K562 treated with DMSO at 1 percent for 24 hours (cell line): Measurements from ENCODE around the gene STX7. TPM values are rescaled to one million over a fixed set of nuclear protein-coding genes. Genes with fewer than 3 reads are reported as not detected.

Experiments
- total RNA-seq: library from RNA; unstranded; fragments of 300-600 nt; gene quantifications from 2 replicates; pipeline ENCODE4 v1.2.3, GENCODE V29; 2022; ENCODE audit warnings: low read depth; ENCODE audit not compliant: insufficient read depth

STX7 gene, protein sequence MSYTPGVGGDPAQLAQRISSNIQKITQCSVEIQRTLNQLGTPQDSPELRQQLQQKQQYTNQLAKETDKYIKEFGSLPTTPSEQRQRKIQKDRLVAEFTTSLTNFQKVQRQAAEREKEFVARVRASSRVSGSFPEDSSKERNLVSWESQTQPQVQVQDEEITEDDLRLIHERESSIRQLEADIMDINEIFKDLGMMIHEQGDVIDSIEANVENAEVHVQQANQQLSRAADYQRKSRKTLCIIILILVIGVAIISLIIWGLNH
- total RNA-seq, result 19.6 and 20.1 TPM in 2 replicates

DNA sequence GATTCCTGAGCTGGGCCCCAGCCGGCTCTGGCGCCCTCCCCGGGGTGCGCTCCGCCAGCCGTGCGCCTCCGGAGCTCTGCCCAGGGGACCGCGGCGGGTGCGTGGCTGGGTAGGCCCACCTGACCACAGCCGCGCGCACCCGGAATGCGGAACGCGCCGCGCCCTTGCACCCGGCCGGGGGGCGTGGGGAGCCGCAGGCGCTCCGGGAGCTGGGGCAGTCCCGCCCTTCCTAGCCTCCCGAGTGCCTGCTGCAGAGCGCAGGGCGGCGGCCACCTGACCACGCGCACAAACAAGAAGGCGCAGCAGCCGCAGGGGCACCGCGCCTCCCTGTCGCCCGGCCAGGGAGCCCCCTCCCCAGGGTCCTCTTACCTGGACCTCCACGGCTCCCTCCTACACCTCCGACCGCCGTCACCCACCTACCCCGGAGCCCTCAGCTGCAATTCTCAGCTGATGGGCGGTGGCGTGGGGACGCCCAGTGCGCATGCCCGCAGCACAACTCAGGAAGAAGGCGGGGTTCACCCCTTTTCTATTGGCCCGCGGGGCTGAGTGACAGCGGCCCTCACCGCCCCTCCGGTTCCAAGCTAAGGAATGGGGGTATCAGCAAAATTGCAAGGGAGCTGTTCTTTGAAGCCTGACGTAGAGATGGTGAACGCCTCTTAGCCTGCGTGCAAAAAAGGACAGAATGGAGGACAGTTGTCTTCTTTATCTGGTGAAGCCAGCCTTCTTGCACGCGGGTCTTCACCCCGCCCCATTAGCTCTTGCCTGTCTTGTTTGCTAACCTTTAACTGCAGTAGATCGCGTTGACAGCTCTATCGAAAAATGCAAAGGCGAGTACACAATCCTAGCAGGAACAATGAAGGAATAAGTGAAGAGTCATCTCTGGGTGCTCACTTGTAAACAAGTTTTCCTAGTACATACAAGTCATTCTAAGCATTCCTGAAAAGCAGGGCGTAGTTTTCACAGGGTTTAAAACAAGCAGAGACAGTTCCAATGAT is at the start of gene STX7:
Gene STX7, minus strand, starts transcription at position 479 of the 995 bp plus-strand sequence. CDS start 9,586 bp downstream, outside the sequence.

GRCh38 chr6:132552372-132552771 is 39.5 kb upstream of the STX7 start, which contains the start of gene TAAR8:
TSS of gene TAAR8 (plus strand) at chr6:132552672. CDS start at chr6:132552693, 21 bp downstream.

DNA sequence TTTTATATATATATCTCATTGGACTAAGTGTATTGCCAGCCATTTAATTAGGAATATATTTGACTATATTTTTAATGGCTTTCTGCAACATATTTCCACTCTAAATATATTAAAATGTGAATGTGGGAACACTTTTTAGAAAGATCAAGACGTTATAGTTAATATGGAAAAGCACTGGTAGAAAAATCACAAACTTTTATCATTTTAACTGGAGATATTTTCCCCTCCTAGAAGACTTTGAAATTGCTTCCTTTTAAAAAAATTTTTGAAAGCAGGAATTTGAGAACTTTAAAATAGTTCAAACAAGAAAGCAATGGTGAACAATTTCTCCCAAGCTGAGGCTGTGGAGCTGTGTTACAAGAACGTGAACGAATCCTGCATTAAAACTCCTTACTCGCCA is 25.1 kb upstream of the STX7 start, which contains the start of gene TAAR9:
Gene TAAR9, plus strand, starts transcription at position 301 of the 400 bp plus-strand sequence. Its CDS starts 13 bp downstream, at position 314.

GRCh38 chr6:132400883-132401617 is 111.9 kb downstream of the STX7 start, which contains the start of gene MOXD1:
TSS of gene MOXD1 (minus strand) at chr6:132401475. CDS start at chr6:132401426, 49 bp downstream.

Other genes with a start within 250 kb of the STX7 start
- gene MOXD1, start 111.6 kb downstream of the STX7 start, total RNA-seq, result not detected in 2 replicates
- gene TAAR9, start 25.2 kb upstream of the STX7 start, total RNA-seq, result not detected in 2 replicates
- not detected in 2 replicates for gene TAAR8, start 39.6 kb upstream of the STX7 start, total RNA-seq
- gene TAAR6, start 57.2 kb upstream of the STX7 start, total RNA-seq, result not detected in 2 replicates
- not detected in 2 replicates for gene TAAR5, start 76.6 kb upstream of the STX7 start, total RNA-seq
- not detected in 2 replicates for gene TAAR2, start 111.2 kb upstream of the STX7 start, total RNA-seq
- gene TAAR1, start 146.1 kb upstream of the STX7 start, total RNA-seq, result not detected in 2 replicates
- not detected in 2 replicates for gene VNN1, start 200.9 kb upstream of the STX7 start, total RNA-seq
- gene VNN2, start 244.8 kb upstream of the STX7 start, total RNA-seq, result 0.45 and 1.9 TPM in 2 replicates